GM12873 (cell line): Measurements from ENCODE around the gene SCUBE1.

Experiments used
- CTCF ChIP-seq: IDR thresholded peaks from 2 replicates; pipeline ENCODE4 v1.5.1; 2012; ENCODE audit warnings: low read depth, mild to moderate bottlenecking, moderate library complexity, low read length, control low read depth; ENCODE audit not compliant: insufficient read depth; ENCODE audit errors: missing control alignments

SCUBE1 gene

GRCh38 chr22:43244402-43244801, 98.8 kb downstream of the SCUBE1 start:
- peak; percentile 29 for TF ChIP-seq CTCF

- TF ChIP-seq CTCF, result no peak
These were observed 99.8 kb downstream of the SCUBE1 start for GRCh38 chr22:43243324-43243723.

- no peak for TF ChIP-seq CTCF
These were observed 100.5 kb downstream of the SCUBE1 start for GRCh38 chr22:43242627-43243026.

- no peak for TF ChIP-seq CTCF
These were observed 101.3 kb downstream of the SCUBE1 start for GRCh38 chr22:43241699-43242386.

GRCh38 chr22:43241138-43241597, 102.0 kb downstream of the SCUBE1 start:
- TF ChIP-seq CTCF, result no peak

- TF ChIP-seq CTCF, result no peak
These were observed 102.6 kb downstream of the SCUBE1 start for GRCh38 chr22:43240614-43241013.

- no peak for TF ChIP-seq CTCF
These were observed 103.2 kb downstream of the SCUBE1 start for GRCh38 chr22:43239956-43240355.
